GM19328 (cell line): ENCODE results near the gene RPTOR.
"Not testable (repeated sequence)": the region's sequence is repeated elsewhere in the genome, so short reads cannot be mapped to it uniquely, and the experiment has no call there.

Source experiments
- ATAC-seq: cut with Tn5 transposase; IDR thresholded peaks from one replicate; pipeline ENCODE4 v1.9.1; 2021; ENCODE audit warnings: mild to moderate bottlenecking, moderate library complexity; ENCODE audit not compliant: unreplicated experiment

The RPTOR gene, protein sequence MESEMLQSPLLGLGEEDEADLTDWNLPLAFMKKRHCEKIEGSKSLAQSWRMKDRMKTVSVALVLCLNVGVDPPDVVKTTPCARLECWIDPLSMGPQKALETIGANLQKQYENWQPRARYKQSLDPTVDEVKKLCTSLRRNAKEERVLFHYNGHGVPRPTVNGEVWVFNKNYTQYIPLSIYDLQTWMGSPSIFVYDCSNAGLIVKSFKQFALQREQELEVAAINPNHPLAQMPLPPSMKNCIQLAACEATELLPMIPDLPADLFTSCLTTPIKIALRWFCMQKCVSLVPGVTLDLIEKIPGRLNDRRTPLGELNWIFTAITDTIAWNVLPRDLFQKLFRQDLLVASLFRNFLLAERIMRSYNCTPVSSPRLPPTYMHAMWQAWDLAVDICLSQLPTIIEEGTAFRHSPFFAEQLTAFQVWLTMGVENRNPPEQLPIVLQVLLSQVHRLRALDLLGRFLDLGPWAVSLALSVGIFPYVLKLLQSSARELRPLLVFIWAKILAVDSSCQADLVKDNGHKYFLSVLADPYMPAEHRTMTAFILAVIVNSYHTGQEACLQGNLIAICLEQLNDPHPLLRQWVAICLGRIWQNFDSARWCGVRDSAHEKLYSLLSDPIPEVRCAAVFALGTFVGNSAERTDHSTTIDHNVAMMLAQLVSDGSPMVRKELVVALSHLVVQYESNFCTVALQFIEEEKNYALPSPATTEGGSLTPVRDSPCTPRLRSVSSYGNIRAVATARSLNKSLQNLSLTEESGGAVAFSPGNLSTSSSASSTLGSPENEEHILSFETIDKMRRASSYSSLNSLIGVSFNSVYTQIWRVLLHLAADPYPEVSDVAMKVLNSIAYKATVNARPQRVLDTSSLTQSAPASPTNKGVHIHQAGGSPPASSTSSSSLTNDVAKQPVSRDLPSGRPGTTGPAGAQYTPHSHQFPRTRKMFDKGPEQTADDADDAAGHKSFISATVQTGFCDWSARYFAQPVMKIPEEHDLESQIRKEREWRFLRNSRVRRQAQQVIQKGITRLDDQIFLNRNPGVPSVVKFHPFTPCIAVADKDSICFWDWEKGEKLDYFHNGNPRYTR (N-terminal part only)

DNA sequence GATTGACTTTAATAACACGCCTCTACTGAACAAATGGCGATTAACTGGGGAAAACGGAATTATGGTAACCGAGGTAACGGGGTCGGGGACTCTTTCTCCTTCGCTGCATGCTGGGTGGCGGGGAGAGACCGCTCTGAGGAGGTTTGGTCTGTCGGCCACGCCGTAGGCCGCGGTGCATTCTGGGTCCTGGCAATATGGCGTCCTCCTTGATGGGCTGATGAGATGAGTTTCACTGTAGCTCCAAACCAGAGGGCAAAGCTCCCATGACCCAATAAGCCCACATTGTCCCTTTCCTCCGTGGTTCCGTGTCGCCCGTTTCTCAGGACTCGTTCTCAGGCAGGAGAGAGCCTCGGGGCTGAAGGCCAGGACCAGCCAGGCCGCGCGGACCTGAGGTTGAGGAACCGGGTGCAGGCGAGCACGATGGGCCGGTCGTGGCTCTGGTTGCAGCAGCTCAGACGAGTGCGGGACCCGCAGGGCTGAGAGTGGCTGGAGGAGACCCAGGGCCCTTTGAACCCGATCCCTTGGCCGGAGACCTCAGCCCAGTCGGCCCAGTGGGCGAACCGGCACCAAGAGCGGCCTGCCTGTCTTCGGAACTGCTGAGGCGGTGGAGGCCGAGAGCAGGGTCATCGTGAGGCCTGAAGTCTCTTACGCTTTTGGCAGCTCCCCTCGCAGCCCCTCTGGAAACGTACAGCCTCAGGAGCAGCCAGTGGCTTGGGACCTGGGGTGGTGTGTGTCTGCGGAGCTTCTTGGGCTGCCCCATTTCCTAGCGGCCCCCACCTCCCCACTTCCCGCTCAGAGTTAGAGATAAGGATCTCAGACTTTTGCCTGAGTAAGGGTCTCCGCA lies at the start of gene RPTOR:
TSS of gene RPTOR (plus strand) at position 184 of the 844 bp plus-strand sequence. CDS start 792 bp downstream, outside the sequence.
- ATAC-seq: no peak

DNA sequence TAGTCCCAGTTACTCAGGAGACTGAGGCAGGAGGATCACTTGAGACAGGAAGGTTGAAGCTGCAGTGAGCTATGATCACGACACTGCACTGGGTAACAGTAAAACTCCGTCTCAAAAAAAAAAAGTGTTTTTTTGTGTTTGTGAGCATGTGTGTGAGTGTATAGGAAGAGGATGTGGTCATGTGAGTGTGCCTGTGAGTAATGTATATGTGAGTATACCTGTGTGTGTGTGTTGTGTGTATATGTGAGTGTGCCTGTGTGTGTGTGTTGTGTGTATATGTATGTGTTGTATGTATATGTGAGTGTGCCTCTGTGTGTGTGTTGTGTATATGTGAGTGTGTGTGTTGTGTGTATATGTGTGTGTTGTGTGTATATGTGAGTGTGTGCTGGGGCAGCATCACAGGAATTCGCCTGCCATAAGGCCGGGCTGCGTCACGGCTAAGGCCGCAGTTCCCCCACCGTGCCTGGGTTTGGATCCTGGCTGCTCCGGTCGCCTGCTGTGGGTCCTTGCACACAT lies 46.9 kb upstream of the RPTOR start:
- ATAC-seq: no peak

DNA sequence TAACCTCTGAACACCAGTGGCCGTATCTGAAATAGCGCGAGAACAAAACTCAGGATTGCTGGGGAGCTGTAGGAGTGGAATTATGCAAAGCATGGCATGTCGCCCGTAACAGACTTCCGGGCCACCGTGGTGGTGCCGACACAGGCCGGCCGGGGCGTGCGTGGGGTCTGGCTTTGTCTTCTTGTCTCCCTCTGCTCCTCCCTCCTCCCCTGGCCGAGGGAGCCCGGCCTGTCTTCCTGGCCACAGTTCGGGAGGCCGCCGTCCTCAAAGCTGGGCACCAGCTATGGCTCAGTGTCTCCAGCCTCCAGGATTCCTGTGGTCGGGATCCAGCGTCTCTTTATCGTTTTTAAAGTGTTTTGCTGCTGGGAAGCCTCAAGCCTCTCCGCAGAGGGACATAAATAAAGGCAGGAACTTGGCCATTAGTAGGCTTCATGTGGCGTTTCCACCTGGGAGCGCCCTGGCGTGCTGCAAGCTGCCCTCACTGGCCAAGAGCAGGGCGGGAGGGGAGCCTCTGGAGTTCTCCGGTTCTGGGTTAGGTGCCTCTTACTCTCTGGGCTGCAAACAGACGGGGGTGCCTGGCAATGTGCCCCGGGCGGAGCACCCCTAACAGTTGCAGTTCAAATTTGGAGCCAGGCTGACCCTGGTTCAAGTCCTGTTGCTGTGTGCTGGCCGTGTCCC lies 46.3 kb upstream of the RPTOR start:
- ATAC-seq: no peak

DNA sequence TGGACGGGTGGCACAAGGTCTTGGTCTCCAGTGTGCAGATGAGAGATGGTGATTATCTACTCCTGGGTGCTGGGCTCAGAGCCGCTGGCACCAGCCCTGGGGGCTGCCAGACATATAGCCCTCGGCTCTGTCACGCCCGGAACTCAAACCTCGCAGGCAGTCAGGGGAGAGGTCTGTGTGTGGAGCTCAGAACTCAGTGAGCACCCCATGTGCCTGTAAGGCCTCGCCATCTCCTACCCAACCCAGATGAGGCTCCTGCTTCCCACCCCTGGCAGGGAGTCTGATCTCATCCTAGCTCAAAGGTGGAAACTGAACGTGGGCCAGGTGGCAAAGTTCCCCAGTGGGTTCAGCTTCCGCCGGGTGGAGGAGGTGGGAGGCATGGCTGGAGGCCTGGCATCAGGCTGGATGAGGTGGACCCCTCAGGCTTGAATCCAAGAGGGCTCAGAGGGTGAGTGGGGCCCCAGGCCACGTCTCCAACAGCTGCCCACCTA lies 45.7 kb upstream of the RPTOR start:
- ATAC-seq: no peak

DNA sequence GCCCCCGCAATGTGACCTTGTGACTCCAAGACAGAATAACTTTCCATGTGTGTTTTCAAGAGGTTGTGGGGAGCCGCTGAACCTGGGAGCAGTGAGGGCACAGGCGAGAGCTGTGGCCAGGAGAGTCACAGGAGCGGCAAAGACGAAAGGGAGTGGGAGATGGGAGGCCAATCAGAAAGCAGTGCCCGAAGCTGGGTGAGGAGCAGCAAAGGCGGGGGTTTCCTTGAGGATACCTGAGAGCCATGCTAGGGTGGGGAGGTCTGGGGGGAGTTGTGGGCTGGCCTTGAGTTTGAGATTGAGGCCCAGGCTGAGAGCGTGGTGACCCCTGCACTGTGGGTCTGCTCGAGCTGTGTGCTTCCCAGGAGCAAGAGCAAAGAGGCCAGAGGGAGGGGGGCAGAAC lies 45.1 kb upstream of the RPTOR start:
- no peak for ATAC-seq

DNA sequence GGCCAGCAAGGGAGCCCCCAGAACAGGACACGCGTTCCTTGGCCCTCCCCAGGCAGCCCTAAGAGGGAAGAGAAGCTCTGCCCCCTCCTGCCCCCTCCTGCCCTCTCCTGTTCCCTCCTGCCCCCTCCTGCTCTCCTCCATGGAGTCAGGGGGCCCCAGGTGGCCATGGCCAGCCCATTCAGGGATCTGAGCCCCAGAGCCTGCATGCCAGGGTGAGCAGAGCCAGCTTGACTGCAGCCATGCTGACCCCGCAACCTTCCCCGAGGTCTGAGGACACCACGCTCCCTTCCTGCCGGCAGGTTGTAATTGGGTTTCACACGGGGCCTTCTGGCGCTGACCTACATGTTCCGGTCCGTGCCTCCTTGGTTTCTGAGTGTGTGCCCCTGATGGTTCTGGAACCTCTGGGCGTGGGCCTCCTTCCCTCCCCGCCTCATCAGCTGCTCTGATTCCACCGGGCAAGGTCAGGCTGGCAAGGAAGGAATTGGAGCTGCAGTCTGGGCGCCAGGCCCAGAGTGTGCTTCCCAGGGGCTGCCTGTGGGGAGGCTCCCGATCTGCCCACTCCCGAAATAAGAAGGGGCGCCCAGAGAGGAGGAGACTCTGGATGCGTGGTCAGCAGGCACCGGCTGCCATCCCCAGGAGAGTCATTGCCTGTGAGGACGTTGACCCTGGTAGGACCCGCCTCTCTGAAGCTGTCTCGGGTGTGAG lies 44.5 kb upstream of the RPTOR start:
- ATAC-seq: no peak

DNA sequence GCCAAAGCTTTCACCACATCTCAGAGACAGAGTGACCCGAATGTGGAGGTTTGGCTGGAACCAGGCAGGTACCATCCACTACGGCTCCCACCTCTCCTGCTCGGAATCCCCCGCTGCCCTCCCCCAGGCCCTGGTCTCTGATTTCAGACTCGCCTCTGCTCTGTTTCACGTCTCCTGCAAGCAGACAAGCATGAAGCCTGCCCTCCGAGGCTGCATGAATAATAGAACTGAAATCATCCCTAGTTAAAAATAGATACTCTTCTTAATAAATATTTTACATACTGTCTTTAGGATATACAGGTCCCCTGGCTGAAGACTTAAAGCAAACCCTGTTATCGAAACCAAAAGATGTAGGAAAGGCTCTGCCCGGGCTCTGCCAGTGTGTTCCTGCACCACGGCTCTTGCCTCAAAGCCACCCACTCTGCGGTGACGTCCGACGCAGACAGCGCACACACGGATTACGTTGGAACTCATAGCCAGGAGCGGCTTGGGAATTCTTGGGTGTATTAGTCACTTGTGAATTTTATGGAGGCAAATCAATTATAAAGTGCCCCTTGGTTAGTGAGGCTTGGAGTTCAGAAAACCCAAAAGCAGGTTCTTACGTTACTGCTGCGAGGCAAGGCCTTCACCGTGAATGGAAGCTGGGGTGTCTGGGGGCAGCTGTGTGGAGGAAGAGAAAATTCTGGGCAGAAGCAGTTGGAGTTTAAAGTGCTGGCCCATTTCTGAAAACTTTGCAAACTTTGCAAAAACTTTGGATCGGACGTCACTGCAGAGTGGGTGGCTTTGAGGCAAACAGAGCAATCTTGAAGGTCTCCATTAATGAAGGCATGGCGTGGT lies 42.7 kb upstream of the RPTOR start:
- ATAC-seq: no peak

DNA sequence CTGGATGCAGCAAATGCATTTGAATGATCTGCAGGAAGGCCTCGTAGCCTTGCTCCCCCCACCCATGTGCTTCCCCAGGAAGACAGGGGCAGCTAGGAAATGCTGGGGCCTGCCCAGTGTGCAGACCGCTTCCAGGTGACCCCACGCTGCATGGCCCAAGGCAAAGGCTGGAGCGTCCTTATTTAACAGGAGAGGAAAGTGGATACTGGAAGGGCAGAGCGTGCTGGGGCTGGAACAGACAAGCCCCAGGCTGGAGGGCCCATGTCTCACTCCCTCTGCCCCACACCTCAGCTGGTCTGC lies 42.1 kb upstream of the RPTOR start:
- ATAC-seq: no peak

DNA sequence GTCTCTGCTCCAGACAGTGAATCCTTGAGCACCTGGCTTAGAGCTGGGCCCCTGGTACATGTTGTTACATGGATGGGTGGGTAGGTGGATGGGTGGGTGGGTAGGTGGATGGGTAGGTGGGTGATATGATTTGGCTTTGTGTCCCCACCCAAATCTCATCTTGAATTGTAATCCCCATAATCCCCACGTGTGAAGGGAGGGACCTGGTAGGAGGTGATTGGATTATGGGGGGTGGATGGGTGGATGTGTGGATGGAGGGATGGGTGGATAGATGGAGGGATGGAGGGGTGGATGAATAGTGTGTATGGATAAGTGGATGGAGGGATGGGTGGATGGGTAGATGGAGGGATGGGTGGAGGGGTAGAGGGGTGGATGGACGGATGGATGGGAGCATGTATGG lies 41.6 kb upstream of the RPTOR start:
- no peak for ATAC-seq

DNA sequence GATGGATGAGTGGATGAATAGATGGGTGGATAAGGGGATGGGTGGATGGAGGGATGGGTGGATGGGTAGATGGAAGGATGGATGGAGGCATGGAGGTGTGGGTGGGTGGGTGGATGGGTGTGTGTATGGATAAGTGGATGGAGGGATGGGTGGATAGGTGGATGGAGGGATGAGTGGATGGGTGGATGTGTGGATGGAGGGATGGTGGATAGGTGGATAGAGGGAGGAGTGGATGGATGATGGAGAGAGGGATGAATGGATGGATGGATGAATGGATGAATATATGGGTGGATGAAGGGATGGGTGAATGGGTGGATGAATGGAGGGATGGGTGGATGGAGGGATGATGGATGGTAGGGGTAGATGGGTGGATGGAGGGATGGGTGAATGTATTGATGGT lies 40.7 kb upstream of the RPTOR start:
- no peak for ATAC-seq

DNA sequence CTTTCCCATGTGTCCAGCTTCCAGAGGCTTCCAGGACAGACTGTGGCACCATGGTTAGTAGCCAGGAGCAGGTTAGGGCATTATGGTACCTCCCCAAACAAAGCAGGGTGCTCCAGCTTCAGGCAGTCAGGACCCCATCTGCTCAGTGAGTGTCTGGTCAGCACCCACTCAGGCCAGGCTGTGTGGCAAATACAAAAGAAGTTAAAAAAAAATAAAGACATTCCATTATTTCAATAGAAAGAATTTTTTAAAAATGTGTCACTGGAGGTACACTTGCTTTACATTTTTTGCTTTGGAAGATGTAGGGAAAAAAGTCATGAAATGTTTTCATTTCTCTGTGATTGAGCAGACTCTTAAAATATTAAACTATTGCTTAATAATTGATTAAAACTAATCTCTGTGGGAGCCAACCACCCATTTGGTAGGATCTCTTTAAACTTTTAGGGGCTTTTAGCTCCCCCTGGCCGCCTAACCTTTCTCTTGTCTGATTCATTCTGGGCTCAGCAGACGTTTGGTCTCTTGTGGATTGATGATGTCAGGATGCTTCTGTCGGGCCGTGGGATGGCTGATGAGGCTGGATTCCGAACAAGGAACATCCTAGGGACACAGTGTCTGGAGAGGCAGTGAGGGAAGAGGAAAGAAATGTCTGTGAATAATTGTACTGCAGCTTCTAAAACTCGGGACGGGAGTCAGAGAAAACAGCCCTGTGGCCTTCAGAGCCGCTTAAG lies 39.8 kb upstream of the RPTOR start:
- no peak for ATAC-seq

DNA sequence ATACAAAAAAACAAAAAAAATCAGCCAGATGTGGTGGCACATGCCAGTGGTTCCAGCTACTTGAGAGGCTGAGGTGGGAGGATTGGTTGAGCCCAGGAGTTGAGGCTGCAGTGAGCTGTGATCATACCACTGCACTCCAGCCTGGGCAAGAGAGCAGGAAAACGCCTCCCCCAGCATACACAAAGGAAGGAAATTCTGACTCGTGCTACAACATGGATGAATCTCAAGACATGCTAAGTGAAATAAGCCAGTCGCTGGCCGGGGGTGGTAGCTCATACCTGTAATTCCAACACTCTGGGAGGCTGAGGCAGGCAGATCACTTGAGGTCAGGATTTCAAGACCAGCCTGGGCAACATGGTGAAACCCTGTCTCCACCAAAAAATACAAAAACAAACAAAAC lies 37.5 kb upstream of the RPTOR start:
- ATAC-seq: not testable (repeated sequence)

DNA sequence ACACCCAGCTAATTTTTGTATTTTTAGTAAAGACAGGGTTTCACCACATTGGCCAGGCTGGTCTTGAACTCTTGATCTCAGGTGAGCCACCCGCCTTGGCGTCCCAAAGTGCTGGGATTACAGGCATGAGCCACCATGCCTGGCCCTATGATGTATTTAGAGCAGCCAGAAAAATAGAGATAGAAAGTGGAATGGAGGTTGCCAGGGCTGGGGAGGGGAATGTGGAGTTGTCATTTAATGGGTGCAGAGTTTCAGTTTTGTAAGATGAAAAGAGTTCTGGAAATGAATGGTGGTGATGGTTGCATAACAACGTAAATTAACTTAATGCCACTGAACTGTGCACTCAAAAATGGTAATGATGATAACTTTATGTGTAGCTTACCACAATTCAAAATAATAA lies 36.7 kb upstream of the RPTOR start:
- ATAC-seq: no peak

DNA sequence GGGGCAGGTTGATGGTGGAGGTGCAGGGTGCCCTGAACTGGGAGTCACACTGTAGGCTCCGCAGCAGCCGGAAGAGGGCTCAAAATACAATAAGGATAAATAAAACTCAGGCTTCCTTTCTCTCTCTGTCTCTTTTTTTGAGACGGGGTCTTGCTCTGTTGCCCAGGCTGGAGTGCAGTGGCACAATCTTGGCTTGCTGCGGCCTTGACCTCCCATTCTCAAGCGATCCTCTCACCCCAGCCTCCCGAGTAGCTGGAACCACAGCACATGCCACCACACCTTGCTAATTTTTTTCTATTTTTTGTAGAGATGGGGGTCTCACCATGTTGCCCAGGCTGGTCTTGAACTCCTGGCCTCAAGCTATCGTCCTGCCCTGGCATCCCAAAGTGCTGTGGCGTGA lies 35.3 kb upstream of the RPTOR start:
- no peak for ATAC-seq

DNA sequence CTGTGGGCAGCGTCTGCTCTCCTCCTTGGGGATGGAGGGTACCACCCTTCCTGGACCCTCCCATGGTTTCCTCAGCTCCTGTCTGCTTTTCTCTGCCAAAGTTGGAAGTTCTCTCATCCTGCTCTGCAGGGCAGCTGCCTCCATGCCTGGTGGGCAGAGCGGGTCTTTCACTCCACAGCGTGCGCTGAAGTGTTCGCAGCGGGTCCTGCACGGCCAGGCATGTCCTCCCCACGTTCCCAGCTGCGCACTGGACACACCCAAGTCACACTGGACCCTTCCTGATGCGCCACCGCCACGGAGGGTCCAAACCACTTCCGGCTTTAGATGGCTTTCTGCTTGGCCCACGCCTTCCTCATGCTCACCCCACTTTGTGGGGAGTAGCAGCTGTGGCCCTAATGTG lies 34.5 kb upstream of the RPTOR start:
- ATAC-seq: no peak

DNA sequence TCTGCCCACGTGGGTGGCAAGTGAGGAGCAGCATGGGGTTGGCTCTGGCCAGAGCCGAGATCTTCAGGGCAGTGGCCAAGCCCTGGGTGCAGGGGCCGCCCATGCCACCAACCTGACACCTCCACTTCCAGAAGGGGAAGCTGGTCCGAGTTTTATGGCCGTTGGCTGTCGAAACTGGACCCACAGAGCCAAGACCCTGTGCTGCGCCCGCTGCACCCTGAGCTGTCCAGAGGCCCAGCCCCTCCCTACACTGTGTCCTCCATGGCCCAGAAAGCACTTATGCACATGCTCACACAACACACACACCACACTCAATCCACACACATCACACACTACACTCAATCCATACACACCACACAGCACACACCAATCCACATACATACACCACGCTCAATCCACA lies 33.9 kb upstream of the RPTOR start:
- ATAC-seq: no peak

DNA sequence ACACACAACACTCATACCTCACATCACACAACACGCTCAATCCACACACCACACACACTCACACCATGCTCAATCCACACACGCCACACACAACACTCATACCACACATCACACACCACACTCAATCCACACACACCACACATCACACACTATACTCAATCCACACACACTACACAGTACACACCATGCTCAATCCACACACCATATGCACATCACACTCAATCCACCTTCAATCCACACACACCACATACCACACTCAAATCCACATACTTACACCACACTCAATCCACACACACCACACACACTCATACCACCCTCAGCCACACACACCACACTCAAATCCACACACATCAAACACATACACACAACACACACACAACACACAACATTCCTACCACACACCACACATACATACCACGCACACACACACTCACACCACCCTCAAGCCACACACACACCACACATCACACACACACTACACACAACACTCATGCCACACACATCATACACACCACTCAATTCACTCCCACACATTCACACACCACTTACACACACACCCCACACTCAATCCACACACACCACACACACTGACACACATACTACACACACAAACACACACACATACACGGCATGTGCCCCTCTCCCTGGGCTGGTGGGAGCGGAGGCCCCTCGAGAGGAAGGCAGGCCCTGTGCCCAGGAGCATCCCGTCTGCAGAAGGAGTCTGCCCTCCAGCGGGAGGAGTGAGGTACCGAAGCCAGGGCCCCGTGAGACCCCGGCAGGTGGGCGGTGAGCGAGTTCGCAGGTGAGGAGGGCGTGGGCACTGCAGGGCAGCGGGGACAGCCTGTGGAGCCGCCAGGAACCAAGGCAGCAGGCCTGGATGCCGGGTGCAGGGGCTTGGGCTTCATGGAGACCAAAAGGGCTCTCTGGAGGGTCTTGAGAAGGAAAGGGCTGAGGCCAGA lies 33.1 kb upstream of the RPTOR start:
- no peak for ATAC-seq
